ENCODE results near the gene CRACR2A.

The CRACR2A gene

DNA sequence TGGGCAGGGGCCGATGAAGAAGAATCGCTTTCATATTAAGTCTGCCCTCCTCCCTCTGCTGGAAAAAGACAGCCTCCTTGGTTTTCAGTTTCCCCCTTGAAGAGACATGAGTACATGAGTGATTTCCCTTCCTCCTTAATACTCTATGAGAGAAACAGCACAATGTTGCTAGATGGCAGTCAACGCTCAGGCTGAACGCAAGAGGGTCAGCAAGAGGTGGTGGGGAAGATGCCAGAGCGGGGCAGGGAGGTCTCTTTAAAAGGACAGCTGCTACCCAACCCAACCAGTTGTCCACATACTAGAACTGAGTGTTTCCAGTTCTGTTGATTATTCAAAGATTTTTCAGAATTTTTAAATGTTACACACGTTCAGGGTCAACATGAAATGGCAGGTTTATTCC, 22.8 kb downstream of the CRACR2A start:
- Histone ChIP-seq H3K9ac (ENCODE audit: low read length) (no peak overlapping the region), H3K9me3 (ENCODE audit: control insufficient read depth, low read length) (no peaks in the 10 kb centered on the region), H3K4me1 (ENCODE audit: control insufficient read depth, insufficient read depth, low read length) (peaks cover 25% of the 10 kb centered on the region), H3K27me3 (ENCODE audit: control insufficient read depth, insufficient read depth, low read length) (no peaks in the 10 kb centered on the region), H3K36me3 (ENCODE audit: control insufficient read depth, insufficient read depth, low read length) (no peaks in the 10 kb centered on the region), H3K4me3 (ENCODE audit: low read length) (no peak overlapping the region)

- Histone ChIP-seq H3K4me1 (ENCODE audit: control insufficient read depth, insufficient read depth, low read length) (peaks cover 30% of the 10 kb centered on the region), H3K9me3 (ENCODE audit: control insufficient read depth, low read length) (no peaks in the 10 kb centered on the region), H3K4me3 (ENCODE audit: low read length) (no peak overlapping the region), H3K9ac (ENCODE audit: low read length) (no peak overlapping the region), H3K27me3 (ENCODE audit: control insufficient read depth, insufficient read depth, low read length) (no peaks in the 10 kb centered on the region), H3K36me3 (ENCODE audit: control insufficient read depth, insufficient read depth, low read length) (no peaks in the 10 kb centered on the region)
Observed at GRCh38 chr12:3728686-3729085, 24.2 kb downstream of the CRACR2A start.

GRCh38 chr12:3727877-3728632, 24.9 kb downstream of the CRACR2A start:
- Histone ChIP-seq H3K4me3 (ENCODE audit: low read length) (no peak overlapping the region), H3K9me3 (ENCODE audit: control insufficient read depth, low read length) (no peaks in the 10 kb centered on the region), H3K4me1 (ENCODE audit: control insufficient read depth, insufficient read depth, low read length) (peaks cover 25% of the 10 kb centered on the region), H3K9ac (ENCODE audit: low read length) (no peak overlapping the region), H3K36me3 (ENCODE audit: control insufficient read depth, insufficient read depth, low read length) (no peaks in the 10 kb centered on the region), H3K27me3 (ENCODE audit: control insufficient read depth, insufficient read depth, low read length) (no peaks in the 10 kb centered on the region)

DNA sequence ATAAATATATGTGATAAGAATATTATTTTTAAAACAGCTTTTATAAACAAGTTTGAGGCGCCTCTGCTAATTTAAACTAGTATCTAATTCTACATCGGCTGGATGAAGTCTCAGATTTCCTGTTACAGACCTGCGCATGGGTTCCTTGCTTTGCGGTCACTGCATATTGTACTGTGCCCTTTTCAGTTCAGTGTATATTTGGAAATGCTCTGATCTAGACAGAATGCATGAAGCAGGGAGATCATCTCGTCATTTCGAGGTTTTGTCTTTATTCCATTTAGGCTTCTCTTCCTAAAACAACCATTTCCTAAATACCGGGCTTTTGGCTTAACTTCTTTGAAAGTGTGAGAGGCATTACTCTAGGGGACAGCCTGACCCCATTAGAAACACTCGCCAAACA, 25.6 kb downstream of the CRACR2A start:
- H3K9ac ChIP-seq (ENCODE audit: low read length), result no peak overlapping the region
- no peak overlapping the region for H3K4me3 ChIP-seq (ENCODE audit: low read length)
- H3K27me3 ChIP-seq (ENCODE audit: control insufficient read depth, insufficient read depth, low read length), result no peaks in the 10 kb centered on the region
- no peaks in the 10 kb centered on the region for H3K9me3 ChIP-seq (ENCODE audit: control insufficient read depth, low read length)
- peaks cover 18% of the 10 kb centered on the region for H3K4me1 ChIP-seq (ENCODE audit: control insufficient read depth, insufficient read depth, low read length)
- H3K36me3 ChIP-seq (ENCODE audit: control insufficient read depth, insufficient read depth, low read length), result no peaks in the 10 kb centered on the region

DNA sequence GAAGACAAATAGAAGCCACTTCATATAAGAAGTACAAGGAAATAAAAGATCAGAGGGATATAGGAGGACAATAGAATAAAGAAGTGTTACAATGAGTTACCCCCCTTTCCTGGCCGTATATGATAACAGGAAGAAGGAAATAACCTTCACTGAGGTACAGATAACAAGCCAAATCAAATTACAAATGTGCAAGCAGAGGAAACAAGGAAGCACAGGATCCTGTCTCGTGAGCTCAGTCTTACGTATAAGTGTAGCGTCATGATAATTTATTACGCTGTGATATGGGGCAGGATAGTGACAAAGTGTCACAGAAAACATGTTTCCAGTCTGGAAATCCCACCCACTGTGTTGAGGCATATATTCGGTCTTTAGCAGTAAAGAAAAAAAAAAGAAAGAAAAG, 26.5 kb downstream of the CRACR2A start:
- Histone ChIP-seq H3K9me3 (ENCODE audit: control insufficient read depth, low read length) (no peaks in the 10 kb centered on the region), H3K4me3 (ENCODE audit: low read length) (no peak overlapping the region), H3K9ac (ENCODE audit: low read length) (no peak overlapping the region), H3K27me3 (ENCODE audit: control insufficient read depth, insufficient read depth, low read length) (no peaks in the 10 kb centered on the region), H3K36me3 (ENCODE audit: control insufficient read depth, insufficient read depth, low read length) (no peaks in the 10 kb centered on the region), H3K4me1 (ENCODE audit: control insufficient read depth, insufficient read depth, low read length) (peaks cover 9% of the 10 kb centered on the region)

DNA sequence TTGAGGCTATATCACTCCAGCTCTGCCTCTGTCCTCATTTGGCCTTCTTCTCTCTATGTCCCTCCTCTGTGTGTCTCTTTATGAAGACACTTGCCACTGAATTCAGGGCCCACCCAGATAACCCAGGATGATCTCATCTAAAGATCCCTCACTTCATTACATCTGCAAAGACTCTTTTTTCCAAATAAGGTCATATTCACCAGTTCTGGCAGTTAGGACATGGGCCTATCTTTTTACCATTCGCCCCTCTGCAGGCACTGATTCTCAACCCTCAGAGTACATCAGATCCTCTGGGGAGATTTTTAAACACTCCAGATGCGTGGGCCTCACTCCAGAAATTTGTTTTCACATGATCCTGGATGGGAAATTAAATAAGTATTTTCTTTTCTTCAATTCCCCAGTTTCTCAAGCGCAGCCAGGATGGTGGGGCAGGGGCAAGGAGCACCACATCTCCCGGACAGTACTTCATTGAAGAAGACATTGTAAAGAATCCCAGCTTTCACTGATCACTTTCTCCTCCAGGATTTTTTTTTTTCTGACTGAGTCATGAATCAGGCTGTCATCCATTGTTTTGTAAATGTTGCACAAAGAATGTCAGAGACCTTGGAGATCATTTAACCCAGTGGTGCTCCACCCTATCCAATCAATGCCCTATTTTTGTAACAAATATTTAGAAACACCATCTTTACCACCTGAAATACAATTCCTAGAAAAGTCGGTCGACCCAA, 27.4 kb downstream of the CRACR2A start:
- Histone ChIP-seq H3K36me3 (ENCODE audit: control insufficient read depth, insufficient read depth, low read length) (no peaks in the 10 kb centered on the region), H3K27me3 (ENCODE audit: control insufficient read depth, insufficient read depth, low read length) (no peaks in the 10 kb centered on the region), H3K4me1 (ENCODE audit: control insufficient read depth, insufficient read depth, low read length) (peaks cover 9% of the 10 kb centered on the region), H3K9me3 (ENCODE audit: control insufficient read depth, low read length) (no peaks in the 10 kb centered on the region), H3K9ac (ENCODE audit: low read length) (no peak overlapping the region), H3K4me3 (ENCODE audit: low read length) (no peak overlapping the region)

- Histone ChIP-seq H3K36me3 (ENCODE audit: control insufficient read depth, insufficient read depth, low read length) (no peaks in the 10 kb centered on the region), H3K27me3 (ENCODE audit: control insufficient read depth, insufficient read depth, low read length) (no peaks in the 10 kb centered on the region), H3K9me3 (ENCODE audit: control insufficient read depth, low read length) (no peaks in the 10 kb centered on the region), H3K4me1 (ENCODE audit: control insufficient read depth, insufficient read depth, low read length) (peaks cover 9% of the 10 kb centered on the region), H3K4me3 (ENCODE audit: low read length) (no peak overlapping the region), H3K9ac (ENCODE audit: low read length) (no peak overlapping the region)
Observed at GRCh38 chr12:3723916-3724805, 28.7 kb downstream of the CRACR2A start.

GRCh38 chr12:3722368-3722767, 30.5 kb downstream of the CRACR2A start:
- Histone ChIP-seq H3K9me3 (ENCODE audit: control insufficient read depth, low read length) (no peaks in the 10 kb centered on the region), H3K4me1 (ENCODE audit: control insufficient read depth, insufficient read depth, low read length) (peaks cover 7% of the 10 kb centered on the region), H3K4me3 (ENCODE audit: low read length) (no peak overlapping the region), H3K9ac (ENCODE audit: low read length) (no peak overlapping the region), H3K36me3 (ENCODE audit: control insufficient read depth, insufficient read depth, low read length) (no peaks in the 10 kb centered on the region), H3K27me3 (ENCODE audit: control insufficient read depth, insufficient read depth, low read length) (no peaks in the 10 kb centered on the region)

DNA sequence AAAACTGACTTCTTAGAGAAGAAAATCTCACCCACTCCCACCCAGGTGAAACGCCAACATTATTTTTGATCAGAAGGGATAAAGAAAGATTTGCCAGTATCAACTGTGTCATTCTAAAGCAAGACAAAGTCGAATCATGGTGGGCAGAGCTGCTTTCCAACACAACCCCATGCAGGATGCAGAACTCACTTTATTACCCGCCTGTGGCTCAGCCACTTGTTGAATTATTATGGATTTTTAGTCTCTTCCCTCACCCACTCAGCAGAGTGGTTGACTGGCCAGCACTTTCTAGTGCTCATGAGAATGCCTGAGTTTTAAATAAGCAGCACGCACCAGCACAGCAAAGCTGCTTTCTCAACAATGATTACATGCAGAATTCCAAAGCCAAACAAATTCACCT, 32.1 kb downstream of the CRACR2A start:
- Histone ChIP-seq H3K36me3 (ENCODE audit: control insufficient read depth, insufficient read depth, low read length) (no peaks in the 10 kb centered on the region), H3K9me3 (ENCODE audit: control insufficient read depth, low read length) (no peaks in the 10 kb centered on the region), H3K4me1 (ENCODE audit: control insufficient read depth, insufficient read depth, low read length) (peaks cover 5% of the 10 kb centered on the region), H3K9ac (ENCODE audit: low read length) (no peak overlapping the region), H3K4me3 (ENCODE audit: low read length) (no peak overlapping the region), H3K27me3 (ENCODE audit: control insufficient read depth, insufficient read depth, low read length) (no peaks in the 10 kb centered on the region)

- Histone ChIP-seq H3K9ac (ENCODE audit: low read length) (no peak overlapping the region), H3K36me3 (ENCODE audit: control insufficient read depth, insufficient read depth, low read length) (no peaks in the 10 kb centered on the region), H3K4me1 (ENCODE audit: control insufficient read depth, insufficient read depth, low read length) (no peaks in the 10 kb centered on the region), H3K9me3 (ENCODE audit: control insufficient read depth, low read length) (no peaks in the 10 kb centered on the region), H3K27me3 (ENCODE audit: control insufficient read depth, insufficient read depth, low read length) (no peaks in the 10 kb centered on the region), H3K4me3 (ENCODE audit: low read length) (no peak overlapping the region)
Observed at GRCh38 chr12:3718100-3718499, 34.8 kb downstream of the CRACR2A start.

- no peaks in the 10 kb centered on the region for H3K36me3 ChIP-seq (ENCODE audit: control insufficient read depth, insufficient read depth, low read length)
- H3K27me3 ChIP-seq (ENCODE audit: control insufficient read depth, insufficient read depth, low read length), result no peaks in the 10 kb centered on the region
- H3K4me3 ChIP-seq (ENCODE audit: low read length), result no peak overlapping the region
- no peaks in the 10 kb centered on the region for H3K9me3 ChIP-seq (ENCODE audit: control insufficient read depth, low read length)
- no peak overlapping the region for H3K9ac ChIP-seq (ENCODE audit: low read length)
- no peaks in the 10 kb centered on the region for H3K4me1 ChIP-seq (ENCODE audit: control insufficient read depth, insufficient read depth, low read length)
Observed at GRCh38 chr12:3717283-3717898, 35.5 kb downstream of the CRACR2A start.
